Fibroblast of mammary gland (primary cell): Measurements from ENCODE around the gene SIGLEC10.

ENCODE experiments used
- DNase-seq: peaks from one replicate; pipeline ENCODE4 v3.0.0-alpha.2; 2010; ENCODE audit warnings: low read depth
- H3K4me3 ChIP-seq: 2 replicates; pipeline ENCODE4 v1.5.1; 2011; ENCODE audit warnings: low read depth, mild to moderate bottlenecking, low read length, moderate library complexity; ENCODE audit not compliant: control insufficient read depth
- TF ChIP-seq, protein P1 (sequence below): conservative IDR thresholded peaks from 2 replicates; pipeline ENCODE4 v1.5.1; 2011; ENCODE audit warnings: low read depth, low read length, inconsistent platforms; ENCODE audit not compliant: control insufficient read depth, insufficient read depth

SIGLEC10 gene

GRCh38 chr19:51367565-51368365, 49.7 kb downstream of the SIGLEC10 start:
- peak overlapping the region; percentile 93 for H3K4me3 ChIP-seq
- TF ChIP-seq, protein P1, sequence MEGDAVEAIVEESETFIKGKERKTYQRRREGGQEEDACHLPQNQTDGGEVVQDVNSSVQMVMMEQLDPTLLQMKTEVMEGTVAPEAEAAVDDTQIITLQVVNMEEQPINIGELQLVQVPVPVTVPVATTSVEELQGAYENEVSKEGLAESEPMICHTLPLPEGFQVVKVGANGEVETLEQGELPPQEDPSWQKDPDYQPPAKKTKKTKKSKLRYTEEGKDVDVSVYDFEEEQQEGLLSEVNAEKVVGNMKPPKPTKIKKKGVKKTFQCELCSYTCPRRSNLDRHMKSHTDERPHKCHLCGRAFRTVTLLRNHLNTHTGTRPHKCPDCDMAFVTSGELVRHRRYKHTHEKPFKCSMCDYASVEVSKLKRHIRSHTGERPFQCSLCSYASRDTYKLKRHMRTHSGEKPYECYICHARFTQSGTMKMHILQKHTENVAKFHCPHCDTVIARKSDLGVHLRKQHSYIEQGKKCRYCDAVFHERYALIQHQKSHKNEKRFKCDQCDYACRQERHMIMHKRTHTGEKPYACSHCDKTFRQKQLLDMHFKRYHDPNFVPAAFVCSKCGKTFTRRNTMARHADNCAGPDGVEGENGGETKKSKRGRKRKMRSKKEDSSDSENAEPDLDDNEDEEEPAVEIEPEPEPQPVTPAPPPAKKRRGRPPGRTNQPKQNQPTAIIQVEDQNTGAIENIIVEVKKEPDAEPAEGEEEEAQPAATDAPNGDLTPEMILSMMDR = no peak
- peak; percentile 98 for DNase-seq

DNA sequence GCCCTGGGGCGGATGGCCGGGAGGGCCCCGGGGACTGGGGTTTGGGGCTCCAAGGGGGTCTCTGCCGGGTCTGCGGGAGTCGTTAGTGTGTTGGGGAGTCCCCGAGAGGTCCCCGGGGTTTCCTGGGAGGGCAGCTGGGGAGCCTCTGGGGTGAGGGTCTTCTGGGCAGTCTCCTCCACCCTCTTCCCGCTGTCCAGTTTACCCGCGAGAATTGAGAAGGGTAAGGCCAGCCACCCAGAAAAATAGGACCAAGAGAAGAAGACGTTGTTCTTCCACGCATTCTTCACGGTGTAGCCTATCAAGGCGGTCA, 50.2 kb downstream of the SIGLEC10 start:
- TF ChIP-seq, protein P1 = no peak
- peak overlapping the region; percentile 93 for H3K4me3 ChIP-seq
- no peak for DNase-seq

DNA sequence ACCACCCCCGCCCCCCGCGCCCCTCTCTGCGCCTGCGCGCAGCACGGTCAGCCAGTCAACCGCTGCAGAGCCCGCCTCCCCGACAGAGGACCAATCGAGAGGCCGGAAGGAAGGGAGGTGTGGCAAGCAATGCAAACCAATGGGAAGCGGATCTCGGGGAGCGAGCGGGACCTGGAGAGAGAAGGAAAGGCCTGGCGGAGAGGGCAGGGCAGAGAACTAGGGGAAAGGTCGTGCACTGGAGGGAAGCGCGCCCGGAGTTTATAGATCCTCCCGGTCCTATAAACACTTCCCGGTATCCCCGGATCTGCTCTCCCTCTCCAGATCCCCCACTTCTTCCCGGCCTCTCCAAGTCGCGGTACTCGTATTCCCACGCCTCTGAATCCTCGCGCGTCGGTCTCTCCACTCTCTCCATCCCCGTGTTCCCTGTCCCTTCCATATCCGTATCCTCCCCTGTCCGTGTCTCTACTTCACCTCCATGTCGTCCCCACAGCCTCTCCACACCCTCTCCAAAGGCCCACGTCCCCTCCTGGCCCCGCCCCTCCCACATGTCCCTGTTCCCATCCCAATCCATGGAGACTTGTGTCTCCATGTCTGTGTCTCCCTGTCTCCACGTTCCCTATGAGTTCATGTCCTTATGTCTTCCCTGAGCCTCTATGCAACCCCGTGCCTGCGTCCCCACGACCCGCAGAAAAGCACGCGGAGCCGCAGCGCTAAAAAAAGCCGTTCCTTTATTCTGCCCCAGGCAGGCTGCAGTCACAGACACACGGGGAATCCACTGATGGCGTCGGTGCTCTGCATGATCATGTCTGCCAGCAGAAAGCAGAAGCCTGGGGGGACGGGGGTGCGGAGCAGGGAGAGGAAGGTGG, 50.8 kb downstream of the SIGLEC10 start:
- peak; percentile 98 for DNase-seq

DNA sequence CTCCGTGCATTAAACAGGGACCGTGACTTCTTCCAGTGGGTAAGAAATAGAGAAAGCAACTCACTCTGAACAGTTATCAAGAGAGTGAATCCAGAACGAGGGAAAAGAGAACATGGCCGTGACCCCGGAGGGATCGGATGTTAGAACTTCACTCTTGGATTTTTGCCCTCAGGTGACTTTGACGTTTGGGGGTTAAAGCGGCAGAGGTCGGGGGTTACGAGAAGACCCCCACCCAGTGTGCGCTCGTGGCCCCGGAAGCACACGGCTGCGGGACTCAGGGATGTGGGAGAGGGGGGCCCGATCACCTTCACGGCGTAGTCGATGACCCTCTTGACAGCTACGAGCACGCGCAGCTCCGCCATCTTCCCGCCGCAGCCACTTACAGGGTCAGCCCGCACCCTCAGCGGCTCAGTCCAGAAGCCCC, 51.5 kb downstream of the SIGLEC10 start, which contains the start of gene ETFB:
Gene ETFB, minus strand, starts transcription at position 424 of the 424 bp plus-strand sequence. Its CDS starts 62 bp downstream, at position 362.
- TF ChIP-seq, protein P1 = no peak
- DNase-seq = no peak
- peak within 1 kb of the TSS; percentile 93 for H3K4me3 ChIP-seq

More for the DNA sequence above, 50.8 kb downstream of the SIGLEC10 start:
- peak overlapping the region; percentile 93 for H3K4me3 ChIP-seq
- TF ChIP-seq, protein P1 = no peak

GRCh38 chr19:51365211-51365964, 52.1 kb downstream of the SIGLEC10 start:
- DNase-seq = peak; percentile 71
- TF ChIP-seq, protein P1 = no peak
- H3K4me3 ChIP-seq = peak overlapping the region; percentile 93
